ENCODE data around the gene APBA3. TPM values are rescaled to one million over a fixed set of nuclear protein-coding genes. Genes with fewer than 3 reads are reported as not detected.

Gene APBA3
- total RNA-seq, 1 experiment from 2014 or later, result 21.4 TPM

DNA sequence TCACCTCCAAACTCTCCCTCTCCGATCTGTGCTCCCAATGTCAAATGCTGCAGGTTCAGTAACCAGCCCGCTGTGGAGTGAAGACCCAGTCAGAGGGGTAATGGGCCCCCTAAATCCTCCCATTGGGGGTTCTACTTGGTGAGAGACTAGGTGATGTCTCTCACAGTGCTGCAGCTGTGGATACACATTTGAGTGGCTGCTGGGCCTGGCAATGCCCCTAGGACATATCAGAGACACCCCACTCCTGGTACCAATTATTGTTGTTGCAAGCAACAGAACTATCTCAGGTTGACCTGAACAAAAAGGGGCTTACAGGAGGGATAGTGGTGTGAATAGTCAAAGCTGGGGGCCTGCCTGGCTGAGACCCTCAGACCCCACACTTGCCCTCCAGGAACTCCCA, 20.1 kb upstream of the APBA3 start:
- Histone ChIP-seq H3K4me3 (ENCODE audit: low read length) (no peak overlapping the region), H4K20me1 (ENCODE audit: low read length) (no peaks in the 10 kb centered on the region), H3K79me2 (ENCODE audit: low read length) (no peaks in the 10 kb centered on the region), H3F3A (ENCODE audit: low read length, unreplicated experiment) (no peaks in the 10 kb centered on the region), H3K9me3 (ENCODE audit: low read length) (0 out of 2 replicates have a peak, but pooled peaks cover 13% of the 10 kb centered on the region), H3K27ac (ENCODE audit: low read length) (no peak overlapping the region), H3K9ac (ENCODE audit: low read length) (no peak overlapping the region), H3K9me2 (replicated peaks; ENCODE audit: low read length) (no peaks in the 10 kb centered on the region), H3K36me3 (ENCODE audit: low read depth, low read length) (no peaks in the 10 kb centered on the region), H3K27me3 (ENCODE audit: low read length) (no peaks in the 10 kb centered on the region), H3K4me1 (ENCODE audit: insufficient read depth, low read length) (no peaks in the 10 kb centered on the region), H2AFZ (ENCODE audit: low read length) (no peak overlapping the region), H3K4me2 (ENCODE audit: low read length) (no peak overlapping the region)
- CTCF ChIA-PET, result no interaction called here
- ATAC-seq (no peak), DNase-seq (no peak)
- intact Hi-C loops (cut with micrococcal nuclease), result no loop called here
- no TSS peak for BruUV-seq (replicated peaks)
- TF ChIP-seq, protein P1, sequence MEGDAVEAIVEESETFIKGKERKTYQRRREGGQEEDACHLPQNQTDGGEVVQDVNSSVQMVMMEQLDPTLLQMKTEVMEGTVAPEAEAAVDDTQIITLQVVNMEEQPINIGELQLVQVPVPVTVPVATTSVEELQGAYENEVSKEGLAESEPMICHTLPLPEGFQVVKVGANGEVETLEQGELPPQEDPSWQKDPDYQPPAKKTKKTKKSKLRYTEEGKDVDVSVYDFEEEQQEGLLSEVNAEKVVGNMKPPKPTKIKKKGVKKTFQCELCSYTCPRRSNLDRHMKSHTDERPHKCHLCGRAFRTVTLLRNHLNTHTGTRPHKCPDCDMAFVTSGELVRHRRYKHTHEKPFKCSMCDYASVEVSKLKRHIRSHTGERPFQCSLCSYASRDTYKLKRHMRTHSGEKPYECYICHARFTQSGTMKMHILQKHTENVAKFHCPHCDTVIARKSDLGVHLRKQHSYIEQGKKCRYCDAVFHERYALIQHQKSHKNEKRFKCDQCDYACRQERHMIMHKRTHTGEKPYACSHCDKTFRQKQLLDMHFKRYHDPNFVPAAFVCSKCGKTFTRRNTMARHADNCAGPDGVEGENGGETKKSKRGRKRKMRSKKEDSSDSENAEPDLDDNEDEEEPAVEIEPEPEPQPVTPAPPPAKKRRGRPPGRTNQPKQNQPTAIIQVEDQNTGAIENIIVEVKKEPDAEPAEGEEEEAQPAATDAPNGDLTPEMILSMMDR (conservative IDR thresholded peaks at IDR 0.05; ENCODE audit: low read depth, low read length), result no peak
- POLR2A ChIA-PET (ENCODE audit: unreplicated experiment), result no interaction called here

GRCh38 chr19:3780786-3781304, 19.4 kb upstream of the APBA3 start:
- H2AFZ ChIP-seq (ENCODE audit: low read length), result no peak overlapping the region
- ChIA-PET CTCF (no interaction called here), POLR2A (ENCODE audit: unreplicated experiment) (no interaction called here)
- H3K79me2 ChIP-seq (ENCODE audit: low read length), result no peaks in the 10 kb centered on the region
- H3K9ac ChIP-seq (ENCODE audit: low read length), result no peak overlapping the region
- BruUV-seq (replicated peaks), result no TSS peak
- TF ChIP-seq, protein P1 (conservative IDR thresholded peaks at IDR 0.05; ENCODE audit: low read depth, low read length), result no peak
- no peak for TF ChIP-seq EZH2phosphoT487 (IDR thresholded peaks at IDR 0.05; ENCODE audit: borderline replicate concordance, low read length)
- TF ChIP-seq EZH2 (IDR thresholded peaks at IDR 0.05; ENCODE audit: low read length, unreplicated experiment), result no peak
- 0 out of 2 replicates have a peak, but pooled peaks cover 13% of the 10 kb centered on the region for H3K9me3 ChIP-seq (ENCODE audit: low read length)
- H3K9me2 ChIP-seq (replicated peaks; ENCODE audit: low read length), result no peaks in the 10 kb centered on the region
- no peaks in the 10 kb centered on the region for H4K20me1 ChIP-seq (ENCODE audit: low read length)
- no peaks in the 10 kb centered on the region for H3K4me1 ChIP-seq (ENCODE audit: insufficient read depth, low read length)
- DNase-seq (peak; percentile 4), ATAC-seq (no peak)
- H3K4me2 ChIP-seq (ENCODE audit: low read length), result no peak overlapping the region
- intact Hi-C loops (cut with micrococcal nuclease), result no loop called here
- H3K27me3 ChIP-seq (ENCODE audit: low read length), result no peaks in the 10 kb centered on the region
- H3K27ac ChIP-seq (ENCODE audit: low read length), result no peak overlapping the region
- H3K4me3 ChIP-seq (ENCODE audit: low read length), result no peak overlapping the region
- no peaks in the 10 kb centered on the region for H3F3A ChIP-seq (ENCODE audit: low read length, unreplicated experiment)
- no peaks in the 10 kb centered on the region for H3K36me3 ChIP-seq (ENCODE audit: low read depth, low read length)

- BruUV-seq (replicated peaks), result no TSS peak
Observed at GRCh38 chr19:3778899-3779723, 17.6 kb upstream of the APBA3 start.

More at GRCh38 chr19:3778899-3779723, 17.6 kb upstream of the APBA3 start:
- H3K4me3 ChIP-seq (ENCODE audit: low read length), result no peak overlapping the region
- ChIA-PET CTCF (interaction anchor here (0.5 kb wide), 1 partner anchor 573 kb away, joined by 3 read pairs; no protein-coding TSS in a partner anchor), POLR2A (ENCODE audit: unreplicated experiment) (no interaction called here)
- no peak overlapping the region for H3K9ac ChIP-seq (ENCODE audit: low read length)
- no peaks in the 10 kb centered on the region for H3K27me3 ChIP-seq (ENCODE audit: low read length)
- no peaks in the 10 kb centered on the region for H3F3A ChIP-seq (ENCODE audit: low read length, unreplicated experiment)
- H3K79me2 ChIP-seq (ENCODE audit: low read length), result no peaks in the 10 kb centered on the region
- ATAC-seq (no peak), DNase-seq (no peak)
- H4K20me1 ChIP-seq (ENCODE audit: low read length), result no peaks in the 10 kb centered on the region
- intact Hi-C loops (cut with micrococcal nuclease), result no loop called here
- no peaks in the 10 kb centered on the region for H3K4me1 ChIP-seq (ENCODE audit: insufficient read depth, low read length)
- H3K9me2 ChIP-seq (replicated peaks; ENCODE audit: low read length), result no peaks in the 10 kb centered on the region
- TF ChIP-seq EZH2 (IDR thresholded peaks at IDR 0.05; ENCODE audit: low read length, unreplicated experiment) (no peak), EZH2phosphoT487 (IDR thresholded peaks at IDR 0.05; ENCODE audit: borderline replicate concordance, low read length) (no peak)
- TF ChIP-seq, protein P1 (conservative IDR thresholded peaks at IDR 0.05; ENCODE audit: low read depth, low read length), result no peak
- H2AFZ ChIP-seq (ENCODE audit: low read length), result no peak overlapping the region
- no peak overlapping the region for H3K27ac ChIP-seq (ENCODE audit: low read length)
- no peak overlapping the region for H3K4me2 ChIP-seq (ENCODE audit: low read length)
- no peaks in the 10 kb centered on the region for H3K36me3 ChIP-seq (ENCODE audit: low read depth, low read length)
- 0 out of 2 replicates have a peak, but pooled peaks cover 13% of the 10 kb centered on the region for H3K9me3 ChIP-seq (ENCODE audit: low read length)
